Gastrocnemius medialis (tissue), 4 donors: ENCODE data around the gene EFEMP2. TPM values are rescaled to one million over a fixed set of nuclear protein-coding genes. Genes with fewer than 3 reads are reported as not detected.

Source experiments
- ATAC-seq, 2 donors: fragments of 150-250 bp; one replicate each; pipeline ENCODE4 v1.9.1; 2016
- DNase-seq, 2 donors: peaks; one replicate each; pipeline ENCODE4 v3.0.0-alpha.2; 2019
- H3K27ac ChIP-seq, 4 donors: fragments of 200-600 bp; sonication (generic); 1 replicate in 1 of 4; 2 replicates in 3 of 4; pipeline ENCODE4 v1.5.1; 2016 to 2018; ENCODE audit warnings: mild to moderate bottlenecking in 2 of 4, moderate library complexity in 1 of 4
- H3K27me3 ChIP-seq, 3 donors: fragments of 200-600 bp; sonication (generic) in 2 of 3; 1 replicate in 1 of 3; 2 replicates in 2 of 3; pipeline versions ENCODE4 v1.5.1 to v1.6.0; 2016 to 2019; ENCODE audit warnings: mild to moderate bottlenecking in 1 of 3, moderate library complexity in 1 of 3
- H3K36me3 ChIP-seq, 2 donors: fragments of 200-600 bp; sonication (generic) in 1 of 2; one replicate each; pipeline ENCODE4 v1.5.1; 2017 to 2018
- H3K4me1 ChIP-seq, 2 donors: fragments of 200-600 bp; sonication (generic) in 1 of 2; one replicate each; pipeline ENCODE4 v1.5.1; 2016 to 2017; ENCODE audit warnings: mild to moderate bottlenecking in 2 of 2
- H3K4me3 ChIP-seq, 4 donors: fragments of 200-600 bp; sonication (generic) in 3 of 4; 1 replicate in 1 of 4; 2 replicates in 3 of 4; pipeline ENCODE4 v1.5.1; 2016 to 2019; ENCODE audit warnings: mild to moderate bottlenecking in 2 of 4
- H3K9me3 ChIP-seq, 3 donors: fragments of 200-600 bp; sonication (generic) in 2 of 3; 1 replicate in 1 of 3; 2 replicates in 2 of 3; pipeline ENCODE4 v1.5.1; 2016 to 2019
- POLR2A ChIP-seq, 2 donors: fragments of 450-650 bp; IDR thresholded peaks; one replicate each; pipeline ENCODE4 v1.6.1; 2017; ENCODE audit warnings: antibody characterized with exemption in 2 of 2, mild to moderate bottlenecking in 2 of 2, moderate library complexity in 2 of 2
- in situ Hi-C, 4 donors: fragments of 200-750 bp; cut with MboI; loops; one replicate each; pipeline versions ENCODE4 v1.15.0 to v1.8.0; 2017; ENCODE audit warnings: low sequenced_read_pairs in 4 of 4
- intact Hi-C: fragments of 100-400 bp; cut with DNase I; formaldehyde crosslinking; loops from one replicate; pipeline ENCODE4 v1.15.1; 2023; ENCODE audit warnings: low total_unique reads
- total RNA-seq, 4 donors: library from RNA; depleted of rRNA; stranded (reverse); fragments of >200 nt; gene quantifications; one replicate each; pipeline versions ENCODE4 v1.1.0 to v1.2.3, GENCODE V29; 2016
- TF ChIP-seq, protein P1 (sequence below), 5 experiments: fragments of 450-650 bp in 3 of 5; fragments of 200-600 bp in 2 of 5; sonication (generic) in 2 of 5; IDR thresholded peaks in 4 of 5; conservative IDR thresholded peaks in 1 of 5; 1 replicate in 4 of 5; 2 replicates in 1 of 5; pipeline ENCODE4 v1.5.1; 2016 to 2019; ENCODE audit warnings: antibody characterized with exemption in 5 of 5, mild to moderate bottlenecking in 3 of 5, moderate library complexity in 3 of 5

Gene EFEMP2
- total RNA-seq, 4 donors from 2014 or later = 20.6 to 24.1 (median 22.9) TPM

DNA sequence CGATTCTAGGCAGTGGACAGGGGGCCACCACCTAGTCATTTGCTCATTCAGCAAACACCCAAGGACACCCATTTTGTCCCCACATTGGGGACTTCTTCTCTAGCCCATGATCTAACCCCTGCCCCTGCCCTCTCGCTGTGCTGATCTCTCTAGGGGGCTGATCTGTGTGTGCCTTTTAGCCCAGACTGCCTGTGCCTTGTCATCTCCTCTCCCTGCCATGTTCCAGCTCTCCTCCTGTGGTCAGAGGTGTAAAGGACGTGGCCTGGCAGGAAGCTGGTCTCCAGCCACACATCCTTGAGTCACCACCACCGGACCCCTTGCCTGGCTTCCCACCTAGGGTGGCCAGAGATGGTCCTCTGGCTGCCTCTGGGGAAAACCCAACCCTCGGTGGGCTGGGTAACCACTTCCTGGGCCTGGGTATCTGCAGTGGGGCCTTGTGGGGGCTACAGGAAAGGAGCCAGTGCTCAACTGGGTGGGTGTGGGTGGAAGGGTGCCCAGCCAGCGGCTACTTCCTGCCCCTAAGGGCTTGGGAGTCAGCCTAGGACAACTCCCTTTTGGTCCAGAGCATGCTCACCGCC, 8.3 kb upstream of the EFEMP2 start:
- Histone ChIP-seq H3K27me3 (no peaks in the 10 kb centered on the region), H3K27ac (no peak overlapping the region), H3K36me3 (peaks cover 0 to 31% of the 10 kb centered on the region in 2 donors), H3K9me3 (no peaks in the 10 kb centered on the region), H3K4me3 (no peak overlapping the region), H3K4me1 (no peaks in the 10 kb centered on the region)
- DNase-seq (no peak), ATAC-seq (no peak)
- no peak for TF ChIP-seq POLR2A (IDR thresholded peaks at IDR 0.05)
- TF ChIP-seq, protein P1, sequence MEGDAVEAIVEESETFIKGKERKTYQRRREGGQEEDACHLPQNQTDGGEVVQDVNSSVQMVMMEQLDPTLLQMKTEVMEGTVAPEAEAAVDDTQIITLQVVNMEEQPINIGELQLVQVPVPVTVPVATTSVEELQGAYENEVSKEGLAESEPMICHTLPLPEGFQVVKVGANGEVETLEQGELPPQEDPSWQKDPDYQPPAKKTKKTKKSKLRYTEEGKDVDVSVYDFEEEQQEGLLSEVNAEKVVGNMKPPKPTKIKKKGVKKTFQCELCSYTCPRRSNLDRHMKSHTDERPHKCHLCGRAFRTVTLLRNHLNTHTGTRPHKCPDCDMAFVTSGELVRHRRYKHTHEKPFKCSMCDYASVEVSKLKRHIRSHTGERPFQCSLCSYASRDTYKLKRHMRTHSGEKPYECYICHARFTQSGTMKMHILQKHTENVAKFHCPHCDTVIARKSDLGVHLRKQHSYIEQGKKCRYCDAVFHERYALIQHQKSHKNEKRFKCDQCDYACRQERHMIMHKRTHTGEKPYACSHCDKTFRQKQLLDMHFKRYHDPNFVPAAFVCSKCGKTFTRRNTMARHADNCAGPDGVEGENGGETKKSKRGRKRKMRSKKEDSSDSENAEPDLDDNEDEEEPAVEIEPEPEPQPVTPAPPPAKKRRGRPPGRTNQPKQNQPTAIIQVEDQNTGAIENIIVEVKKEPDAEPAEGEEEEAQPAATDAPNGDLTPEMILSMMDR (IDR thresholded peaks at IDR 0.05 in 4 of 5, conservative IDR thresholded peaks at IDR 0.05 in 1 of 5) = no peak
- in situ Hi-C loops (loop anchor here (5.0 to 10.0 kb wide), 4 partner anchors 84 to 114 kb away; partner anchors contain the start of gene SART1 (in 1 of the 4)), intact Hi-C loops (no loop called here)

GRCh38 chr11:65880027-65880426, 7.4 kb upstream of the EFEMP2 start:
- Histone ChIP-seq H3K36me3 (peaks cover 0 to 30% of the 10 kb centered on the region in 2 donors), H3K4me1 (no peaks in the 10 kb centered on the region), H3K9me3 (no peaks in the 10 kb centered on the region), H3K27me3 (no peaks in the 10 kb centered on the region), H3K4me3 (no peak overlapping the region), H3K27ac (no peak overlapping the region)
- TF ChIP-seq POLR2A (IDR thresholded peaks at IDR 0.05) = no peak
- TF ChIP-seq, protein P1 (IDR thresholded peaks at IDR 0.05 in 4 of 5, conservative IDR thresholded peaks at IDR 0.05 in 1 of 5) = no peak
- in situ Hi-C loops = loop anchor here (5.0 to 10.0 kb wide), 4 partner anchors 85 to 115 kb away; partner anchors contain the start of gene SART1 (in 1 of the 4)
- DNase-seq = no peak
- intact Hi-C loops = no loop called here
- ATAC-seq = no peak

- ATAC-seq (no peak), DNase-seq (no peak)
- in situ Hi-C loops = loop anchor here (5.0 to 10.0 kb wide), 4 partner anchors 85 to 115 kb away; partner anchors contain the start of gene SART1 (in 1 of the 4)
These were observed 7.0 kb upstream of the EFEMP2 start, which contains the start of gene CTSW for GRCh38 chr11:65879617-65880016. Gene CTSW, plus strand, starts transcription at chr11:65879837. Its CDS starts 18 bp downstream, at chr11:65879855.

GRCh38 chr11:65873318-65874156, 937 bp upstream of the EFEMP2 start:
- Histone ChIP-seq H3K36me3 (no peaks in the 10 kb centered on the region), H3K4me1 (peaks cover 0 to 19% of the 10 kb centered on the region in 2 donors), H3K9me3 (no peaks in the 10 kb centered on the region), H3K4me3 (peak overlapping the region; percentile 54 to 63 (median 60)), H3K27me3 (no peaks in the 10 kb centered on the region), H3K27ac (peak overlapping the region; percentile 80 to 87 (median 82))
- intact Hi-C loops (loop anchor here (1.0 kb wide), 3 partner anchors 13 to 88 kb away; partner anchors contain the start of genes FIBP, MUS81 and SART1), in situ Hi-C loops (no loop called here)
- TF ChIP-seq, protein P1 (IDR thresholded peaks at IDR 0.05 in 4 of 5, conservative IDR thresholded peaks at IDR 0.05 in 1 of 5) = no peak
- peak; percentile 76 to 82 for TF ChIP-seq POLR2A (IDR thresholded peaks at IDR 0.05)
- peak; percentile 84 to 89 for ATAC-seq
- DNase-seq = peak; percentile 85 to 91

More at GRCh38 chr11:65879617-65880016, 7.0 kb upstream of the EFEMP2 start, which contains the start of gene CTSW:
- Histone ChIP-seq H3K27me3 (no peaks in the 10 kb centered on the region), H3K36me3 (peaks cover 0 to 30% of the 10 kb centered on the region in 2 donors), H3K4me3 (no peak within 1 kb of the TSS), H3K27ac (no peak within 1 kb of the TSS), H3K4me1 (no peaks in the 10 kb centered on the region), H3K9me3 (no peaks in the 10 kb centered on the region)
- intact Hi-C loops = no loop called here
- TF ChIP-seq, protein P1 (IDR thresholded peaks at IDR 0.05 in 4 of 5, conservative IDR thresholded peaks at IDR 0.05 in 1 of 5) = no peak
- no peak for TF ChIP-seq POLR2A (IDR thresholded peaks at IDR 0.05)
